NCI-H345 (cell line): ENCODE results near the gene MAPK14.

Experiments used
- DNase-seq: peaks from one replicate; lab custom pipeline; 2025; lab: John Stamatoyannopoulos, UW

The MAPK14 gene

DNA sequence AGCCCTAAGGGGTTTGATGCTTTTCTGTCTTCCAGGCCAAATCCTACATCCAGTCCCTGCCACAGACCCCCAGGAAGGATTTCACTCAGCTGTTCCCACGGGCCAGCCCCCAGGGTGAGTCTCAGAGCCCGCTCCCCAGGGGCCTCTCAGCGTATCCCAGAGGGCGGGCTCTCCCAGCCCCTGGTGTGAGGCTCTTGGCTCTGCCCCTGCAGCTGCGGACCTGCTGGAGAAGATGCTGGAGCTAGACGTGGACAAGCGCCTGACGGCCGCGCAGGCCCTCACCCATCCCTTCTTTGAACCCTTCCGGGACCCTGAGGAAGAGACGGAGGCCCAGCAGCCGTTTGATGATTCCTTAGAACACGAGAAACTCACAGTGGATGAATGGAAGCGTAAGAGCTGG is 111.1 kb downstream of the MAPK14 start:
- no peak for DNase-seq

GRCh38 chr6:36139431-36139830 is 111.8 kb downstream of the MAPK14 start:
- DNase-seq, result no peak

DNA sequence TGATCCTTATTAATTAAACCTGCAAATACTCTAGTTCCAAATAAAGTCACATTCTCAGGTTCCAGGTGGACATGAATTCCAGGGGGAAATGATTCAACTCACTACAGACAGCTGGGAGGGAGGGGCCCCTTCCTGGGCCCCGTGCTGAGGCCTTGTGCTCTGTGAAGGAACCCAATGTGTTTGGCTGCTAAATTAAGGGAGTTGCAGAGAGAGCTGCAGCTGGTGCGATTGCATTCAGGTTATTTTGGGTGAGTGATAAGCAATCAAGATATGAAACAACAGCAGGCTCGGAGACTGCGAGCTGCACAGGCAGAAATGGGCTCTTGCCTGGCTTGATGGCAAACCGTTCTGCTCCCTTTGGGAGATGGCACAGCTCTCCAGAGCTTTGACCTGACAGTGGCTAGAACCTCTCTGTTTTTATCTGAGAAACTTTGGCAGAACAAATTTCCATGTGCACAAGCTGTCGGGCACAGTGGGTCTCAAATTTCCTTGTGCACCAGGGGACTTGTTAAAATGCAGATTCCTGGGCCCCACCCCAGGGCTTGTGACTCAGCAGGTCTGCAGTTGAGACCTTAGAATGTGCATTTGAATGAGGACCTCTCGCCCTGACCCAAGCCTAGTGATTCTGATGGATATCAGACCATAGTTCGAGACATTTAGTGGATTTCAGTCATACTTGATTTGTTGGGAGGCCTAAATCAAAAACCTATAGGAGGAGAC is 112.5 kb downstream of the MAPK14 start:
- DNase-seq, result no peak

DNA sequence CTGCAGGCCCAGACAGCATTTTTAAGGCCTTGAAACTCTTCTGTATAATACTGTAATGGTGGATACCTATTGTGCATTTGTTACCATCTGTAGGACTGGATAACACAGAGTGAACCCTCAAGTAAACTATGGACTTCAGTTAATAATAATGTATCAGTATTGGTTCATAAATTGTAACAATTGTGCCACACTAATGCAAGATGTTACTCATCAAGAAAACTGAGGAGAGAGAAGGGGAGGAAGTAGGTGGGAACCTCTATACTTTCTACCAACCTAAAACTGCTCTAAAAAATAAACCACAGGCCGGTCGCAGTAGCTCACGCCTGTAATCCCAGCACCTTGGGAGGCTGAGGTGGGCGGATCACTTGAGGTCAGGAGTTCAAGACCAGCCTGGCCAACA is 113.5 kb downstream of the MAPK14 start:
- no peak for DNase-seq

GRCh38 chr6:36141961-36142360 is 114.4 kb downstream of the MAPK14 start:
- no peak for DNase-seq

DNA sequence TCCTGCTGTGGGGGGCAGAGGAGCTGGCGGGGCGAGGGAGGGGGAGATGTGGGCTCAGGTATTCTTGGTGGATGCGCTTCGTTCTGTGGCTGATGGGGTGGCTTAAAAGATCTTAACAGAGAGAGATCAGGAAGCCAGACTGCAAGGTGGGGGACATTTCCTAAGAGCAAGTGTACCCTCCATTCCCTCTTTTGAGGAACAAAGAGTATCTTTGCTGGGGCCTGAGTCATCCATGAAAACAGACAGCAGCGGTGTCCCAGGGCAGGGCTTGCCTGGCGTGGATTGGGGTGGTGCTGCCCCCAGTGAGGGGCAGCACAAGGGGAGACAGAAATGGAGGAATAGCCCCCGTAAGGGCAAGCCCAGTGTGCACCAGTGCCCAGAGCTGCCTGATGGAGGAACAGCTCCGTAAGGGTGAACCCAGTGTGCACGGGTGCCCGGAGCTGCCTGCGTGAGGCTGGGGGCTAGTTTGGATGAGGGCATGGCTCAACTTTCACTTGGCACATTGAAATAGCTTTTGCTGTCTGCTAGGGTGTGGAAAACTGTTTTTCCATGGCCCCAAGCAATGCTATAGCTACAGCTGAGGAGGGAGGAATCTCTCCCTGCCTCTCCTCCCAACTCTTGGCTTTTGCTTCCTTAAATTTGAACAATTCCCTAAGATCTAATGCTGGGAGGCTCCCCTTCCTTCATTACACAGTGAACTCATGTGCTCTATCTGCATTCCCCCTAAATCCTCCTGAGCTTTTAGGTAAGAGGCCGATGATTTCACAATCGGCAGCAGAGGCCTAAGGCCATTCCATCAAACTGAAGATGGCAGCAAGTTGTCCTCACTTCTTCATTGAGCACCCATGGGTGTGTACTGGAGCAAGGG is 115.6 kb downstream of the MAPK14 start:
- no peak for DNase-seq

DNA sequence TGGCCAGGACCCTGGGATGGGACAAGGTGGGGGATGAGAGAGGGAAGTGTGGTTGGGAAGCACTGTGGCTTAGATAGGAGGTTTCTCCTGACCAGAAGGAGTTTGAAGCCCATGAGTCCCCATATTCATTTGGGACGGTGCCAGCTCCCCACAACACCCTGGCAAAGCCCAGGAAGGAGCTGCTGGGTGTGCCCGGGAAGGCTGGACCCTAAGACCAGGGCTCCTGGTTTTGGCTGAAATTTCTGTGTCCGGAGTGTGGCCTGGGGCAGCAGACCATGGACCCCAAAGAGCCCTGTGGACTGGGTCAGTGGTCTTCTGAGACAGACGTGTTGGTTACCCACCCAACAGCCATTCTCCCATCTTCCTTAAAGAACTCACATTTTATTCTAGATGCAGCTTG is 117.9 kb downstream of the MAPK14 start:
- no peak for DNase-seq

DNA sequence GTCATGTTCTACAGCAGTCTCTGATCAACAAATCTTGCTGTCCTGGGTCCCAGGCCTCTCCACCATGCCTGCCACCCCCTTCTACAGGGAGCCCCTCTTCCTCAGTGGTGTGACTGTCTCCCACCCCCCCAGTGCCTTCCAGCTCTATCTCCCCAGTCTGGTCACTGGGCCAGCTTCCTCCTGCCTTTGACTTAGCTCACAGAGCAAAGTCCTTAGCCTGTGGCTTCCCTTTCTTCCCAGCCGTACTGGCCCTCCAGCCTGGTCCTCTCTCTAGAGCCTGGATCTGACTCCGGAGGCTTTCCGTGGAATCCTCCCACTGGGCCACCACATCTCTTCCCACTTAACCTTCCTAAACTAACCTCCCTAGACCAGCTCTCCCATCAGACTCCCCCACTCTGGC is 119.7 kb downstream of the MAPK14 start:
- no peak for DNase-seq

DNA sequence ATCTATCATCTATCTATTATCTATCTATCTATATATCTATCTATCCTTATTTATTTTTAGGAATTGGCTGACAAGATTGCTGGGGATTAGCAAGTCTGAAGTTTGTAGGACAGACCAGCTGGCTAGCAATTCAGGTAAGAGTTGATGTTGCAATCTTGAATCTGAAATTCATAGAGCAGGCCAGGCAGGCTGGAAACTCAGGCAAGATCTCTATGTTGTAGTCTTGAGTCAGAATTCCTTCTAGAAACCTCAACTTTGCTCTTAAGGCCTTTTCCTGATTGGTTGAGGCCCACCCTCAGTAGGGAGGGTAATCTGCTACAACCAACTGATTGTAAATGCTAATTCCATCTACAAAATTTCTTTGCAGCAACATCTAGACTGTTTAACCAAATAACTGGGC is 121.9 kb downstream of the MAPK14 start:
- no peak for DNase-seq

GRCh38 chr6:36150283-36150682 is 122.7 kb downstream of the MAPK14 start:
- DNase-seq, result no peak

DNA sequence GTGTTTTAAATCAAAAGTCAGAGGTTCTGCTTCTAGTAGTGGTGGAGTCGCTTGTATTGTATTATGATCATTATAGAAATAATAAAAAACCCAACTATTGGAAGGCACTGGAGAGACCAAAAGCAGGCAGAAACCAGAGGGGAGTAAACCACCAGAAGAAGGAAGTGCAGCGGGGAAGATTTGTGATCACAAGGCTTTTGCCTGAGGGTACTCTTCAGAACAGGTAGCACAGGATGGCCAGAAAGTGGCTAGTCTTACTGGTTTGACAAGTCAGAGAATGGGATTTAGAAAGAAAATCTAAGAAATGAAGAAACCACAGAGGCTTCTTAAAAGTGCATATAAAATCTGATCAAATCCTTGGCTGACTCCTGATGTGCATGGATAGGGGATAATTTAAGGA is 126.7 kb downstream of the MAPK14 start:
- DNase-seq, result no peak

DNA sequence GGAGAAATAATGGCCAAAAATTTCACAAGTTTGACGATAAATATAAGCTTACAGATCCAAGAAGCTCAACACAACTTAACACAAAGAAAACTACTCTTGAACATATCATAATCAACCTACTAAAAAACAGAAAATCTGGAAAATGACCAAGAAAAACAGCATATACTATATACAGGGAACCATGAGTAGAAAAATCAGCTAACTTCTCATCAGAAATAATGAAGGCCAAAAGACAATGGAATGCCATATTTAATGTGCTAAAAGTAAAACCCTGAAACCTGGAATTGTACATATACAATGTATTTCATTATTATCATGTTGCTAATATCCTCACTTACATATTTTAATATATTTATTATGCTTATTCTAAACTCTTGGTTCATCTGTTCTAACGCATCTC is 128.1 kb downstream of the MAPK14 start:
- no peak for DNase-seq

DNA sequence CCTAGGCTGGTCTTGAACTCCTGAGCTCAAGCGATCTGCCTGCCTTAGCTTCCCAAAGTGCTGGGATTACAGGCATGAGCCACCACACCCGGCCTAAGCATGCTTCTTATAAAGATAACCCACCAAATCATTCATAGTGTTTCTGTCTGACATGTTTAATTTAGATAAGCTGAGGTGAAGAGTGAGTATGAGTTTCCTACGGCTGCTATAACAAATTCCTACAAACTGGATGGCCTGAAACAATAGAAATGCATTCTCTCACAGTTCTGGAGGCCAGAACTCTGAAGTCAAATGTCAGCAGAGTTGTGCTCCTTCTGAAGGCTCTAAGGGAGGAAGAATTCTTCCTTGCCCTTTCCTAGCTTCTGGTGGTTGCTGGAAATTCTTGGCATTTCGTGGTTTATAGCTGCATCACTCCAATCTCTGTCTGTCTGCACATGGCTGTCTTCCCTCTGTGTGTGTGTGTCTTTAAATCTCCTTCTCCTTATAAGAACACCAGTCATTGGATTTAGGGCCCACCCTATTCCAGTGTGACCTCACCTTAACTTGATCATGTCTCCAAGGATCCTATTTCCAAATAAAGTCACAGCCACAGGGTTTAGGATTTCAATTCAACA is 132.6 kb downstream of the MAPK14 start:
- DNase-seq, result no peak
